ENCODE measurements around the gene PRR18. TPM values are rescaled to one million over a fixed set of nuclear protein-coding genes. Genes with fewer than 3 reads are reported as not detected.

The PRR18 gene
- total RNA-seq, 1 experiment from 2014 or later = not detected

DNA sequence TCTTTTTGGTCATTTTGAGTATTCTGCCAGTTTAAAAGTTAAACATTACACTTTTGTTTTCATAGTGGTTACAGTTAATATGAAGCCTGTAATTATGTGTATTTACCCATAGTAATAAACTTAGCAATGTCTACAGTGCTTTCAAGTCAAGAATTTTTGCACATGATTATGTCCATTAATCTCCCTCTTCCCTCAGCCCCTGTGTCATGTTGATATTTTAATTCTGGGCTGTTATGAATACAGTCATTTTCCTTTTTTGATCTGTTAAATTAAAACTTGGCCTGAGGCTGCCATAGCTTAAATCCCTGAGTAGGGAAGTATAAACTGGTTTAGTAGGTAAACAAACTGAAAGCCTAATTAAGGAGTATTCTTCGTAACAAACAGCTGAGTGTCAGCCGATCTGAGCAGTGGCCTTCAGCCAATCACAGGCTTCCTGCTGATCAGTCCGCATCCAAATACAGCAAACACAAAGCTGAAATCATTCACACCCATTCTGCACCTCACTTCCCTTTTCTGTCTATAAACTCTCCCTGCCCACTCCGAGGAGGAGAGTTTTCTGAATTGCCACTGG is 43.6 kb upstream of the PRR18 start:
- no peaks in the 10 kb centered on the region for H4K20me1 ChIP-seq (ENCODE audit: insufficient read depth)
- POLR2A ChIA-PET (ENCODE audit: unreplicated experiment) = no interaction called here
- intact Hi-C loops (cut with micrococcal nuclease; ENCODE audit: unreplicated experiment) = no loop called here
- H3K4me2 ChIP-seq = peak overlapping the region; percentile 41; the same call in 1 of the 2 replicates
- H3K36me3 ChIP-seq (ENCODE audit: low read depth) = no peaks in the 10 kb centered on the region
- no TSS peak for BruUV-seq (replicated peaks)
- DNase-seq = no peak
- H3K27ac ChIP-seq = no peak overlapping the region
- H3K4me3 ChIP-seq = no peak overlapping the region
- H3F3A ChIP-seq (ENCODE audit: insufficient read depth, low read depth) = no peaks in the 10 kb centered on the region
- no peaks in the 10 kb centered on the region for H3K79me2 ChIP-seq (ENCODE audit: low read depth)
- H2AFZ ChIP-seq = no peak overlapping the region
- peaks cover 17% of the 10 kb centered on the region for H3K27me3 ChIP-seq (ENCODE audit: insufficient read depth, low read depth)
- TF ChIP-seq EZH2 (IDR thresholded peaks at IDR 0.05; ENCODE audit: low read depth) = no peak
- TF ChIP-seq CTCF (conservative IDR thresholded peaks at IDR 0.05) = no peak
- H3K9me2 ChIP-seq (ENCODE audit: insufficient read depth) = no peaks in the 10 kb centered on the region
- CTCF ChIA-PET = no interaction called here
- 0 out of 2 replicates have a peak, but pooled peaks cover 5% of the 10 kb centered on the region for H3K4me1 ChIP-seq (replicated peaks; ENCODE audit: insufficient read depth)
- H3K9me3 ChIP-seq (ENCODE audit: insufficient read depth, low read depth) = no peaks in the 10 kb centered on the region

GRCh38 chr6:166348305-166348949 is 40.2 kb upstream of the PRR18 start:
- H3K79me2 ChIP-seq (ENCODE audit: low read depth) = 0 out of 2 replicates have a peak, but pooled peaks cover 3% of the 10 kb centered on the region
- no peaks in the 10 kb centered on the region for H4K20me1 ChIP-seq (ENCODE audit: insufficient read depth)
- no peaks in the 10 kb centered on the region for H3K9me3 ChIP-seq (ENCODE audit: insufficient read depth, low read depth)
- no peaks in the 10 kb centered on the region; the same call in 1 of the 2 replicates for H3K27me3 ChIP-seq (ENCODE audit: insufficient read depth, low read depth)
- H3K27ac ChIP-seq = no peak overlapping the region
- no peaks in the 10 kb centered on the region for H3K9me2 ChIP-seq (ENCODE audit: insufficient read depth)
- no peaks in the 10 kb centered on the region for H3F3A ChIP-seq (ENCODE audit: insufficient read depth, low read depth)
- ChIA-PET POLR2A (ENCODE audit: unreplicated experiment) (no interaction called here), CTCF (no interaction called here)
- DNase-seq = no peak
- H3K36me3 ChIP-seq (ENCODE audit: low read depth) = no peaks in the 10 kb centered on the region
- no peak overlapping the region for H2AFZ ChIP-seq
- H3K4me1 ChIP-seq (replicated peaks; ENCODE audit: insufficient read depth) = peaks cover 7% of the 10 kb centered on the region
- no peak overlapping the region for H3K4me2 ChIP-seq
- TF ChIP-seq EZH2 (IDR thresholded peaks at IDR 0.05; ENCODE audit: low read depth) (no peak), CTCF (conservative IDR thresholded peaks at IDR 0.05) (no peak)
- BruUV-seq (replicated peaks) = no TSS peak
- intact Hi-C loops (cut with micrococcal nuclease; ENCODE audit: unreplicated experiment) = no loop called here
- no peak overlapping the region for H3K4me3 ChIP-seq

DNA sequence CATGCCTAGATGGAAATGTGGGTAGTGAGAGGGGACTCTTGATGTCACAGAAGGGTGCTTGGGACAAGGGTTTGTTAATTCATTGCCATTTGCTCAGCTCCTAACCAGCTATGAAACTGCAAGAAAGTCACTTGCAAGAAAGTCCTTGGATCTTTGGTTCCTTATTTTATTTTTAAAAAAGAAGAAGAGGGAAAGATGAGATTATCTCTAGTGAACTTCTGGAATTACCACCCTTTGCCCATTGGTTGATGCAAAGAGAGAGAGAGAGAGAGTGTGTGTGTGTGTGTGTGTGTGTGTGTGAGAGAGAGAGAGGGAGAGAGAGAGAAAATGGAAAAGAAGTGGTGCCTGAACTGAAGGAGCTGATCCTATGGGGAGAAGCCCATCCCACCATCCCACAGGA is 38.8 kb upstream of the PRR18 start:
- Histone ChIP-seq H3K9me3 (ENCODE audit: insufficient read depth, low read depth) (no peaks in the 10 kb centered on the region), H3K4me3 (no peak overlapping the region), H3K9me2 (ENCODE audit: insufficient read depth) (no peaks in the 10 kb centered on the region), H4K20me1 (ENCODE audit: insufficient read depth) (no peaks in the 10 kb centered on the region), H2AFZ (no peak overlapping the region), H3K27me3 (ENCODE audit: insufficient read depth, low read depth) (no peaks in the 10 kb centered on the region), H3K4me2 (no peak overlapping the region), H3K36me3 (ENCODE audit: low read depth) (no peaks in the 10 kb centered on the region), H3F3A (ENCODE audit: insufficient read depth, low read depth) (no peaks in the 10 kb centered on the region), H3K27ac (no peak overlapping the region), H3K4me1 (replicated peaks; ENCODE audit: insufficient read depth) (peaks cover 8% of the 10 kb centered on the region), H3K79me2 (ENCODE audit: low read depth) (peaks cover 10% of the 10 kb centered on the region)
- no TSS peak for BruUV-seq (replicated peaks)
- no peak for TF ChIP-seq EZH2 (IDR thresholded peaks at IDR 0.05; ENCODE audit: low read depth)
- no peak for TF ChIP-seq CTCF (conservative IDR thresholded peaks at IDR 0.05)
- CTCF ChIA-PET = no interaction called here
- POLR2A ChIA-PET (ENCODE audit: unreplicated experiment) = no interaction called here
- DNase-seq = no peak
- intact Hi-C loops (cut with micrococcal nuclease; ENCODE audit: unreplicated experiment) = no loop called here

All from PC-9 (cell line).